ENCODE measurements around the gene ARL14EPL.

ARL14EPL gene

DNA sequence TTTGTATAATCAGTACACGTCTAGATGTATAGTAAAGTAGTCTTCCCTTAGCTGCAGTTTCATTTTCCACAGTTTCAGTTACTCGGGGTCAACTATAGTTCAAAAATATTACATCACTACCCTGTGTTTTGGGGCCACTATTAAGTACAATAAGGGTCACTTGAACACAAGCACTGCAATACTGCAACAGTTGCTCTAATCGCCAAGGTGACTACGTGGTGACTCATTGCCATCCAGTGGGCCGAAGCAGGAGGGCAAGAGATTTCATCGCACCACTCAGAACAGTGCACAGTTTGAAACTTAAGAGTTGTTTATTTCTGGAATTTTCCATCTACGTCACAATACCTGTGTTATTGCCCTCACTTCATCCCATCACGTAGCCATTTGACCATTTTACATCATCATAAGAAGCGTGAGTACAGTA is at the start of gene ARL14EPL:
Gene ARL14EPL (plus strand): TSS at position 379 of the 424 bp plus-strand sequence. CDS start 18,994 bp downstream, outside the sequence.
- no peak for DNase-seq

DNA sequence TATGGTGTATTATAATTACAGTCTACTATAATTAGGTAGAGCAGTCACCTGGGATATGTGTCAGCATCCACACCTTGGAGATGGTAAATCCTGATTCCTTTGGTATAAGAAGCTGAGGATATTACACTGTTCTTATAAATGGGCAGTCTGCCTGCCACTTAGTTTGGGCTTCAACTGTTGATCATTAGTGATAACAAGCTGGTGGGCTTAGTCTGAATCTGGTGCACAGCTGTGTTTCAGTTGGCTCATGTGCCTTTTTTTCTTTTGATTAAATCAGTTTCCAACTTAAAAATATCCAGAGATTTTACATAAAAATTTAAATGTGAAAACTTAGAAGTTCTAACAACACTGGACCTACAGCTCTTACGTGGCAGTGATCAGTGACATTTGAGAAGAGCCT is 48.8 kb upstream of the ARL14EPL start:
- no peak for DNase-seq

DNA sequence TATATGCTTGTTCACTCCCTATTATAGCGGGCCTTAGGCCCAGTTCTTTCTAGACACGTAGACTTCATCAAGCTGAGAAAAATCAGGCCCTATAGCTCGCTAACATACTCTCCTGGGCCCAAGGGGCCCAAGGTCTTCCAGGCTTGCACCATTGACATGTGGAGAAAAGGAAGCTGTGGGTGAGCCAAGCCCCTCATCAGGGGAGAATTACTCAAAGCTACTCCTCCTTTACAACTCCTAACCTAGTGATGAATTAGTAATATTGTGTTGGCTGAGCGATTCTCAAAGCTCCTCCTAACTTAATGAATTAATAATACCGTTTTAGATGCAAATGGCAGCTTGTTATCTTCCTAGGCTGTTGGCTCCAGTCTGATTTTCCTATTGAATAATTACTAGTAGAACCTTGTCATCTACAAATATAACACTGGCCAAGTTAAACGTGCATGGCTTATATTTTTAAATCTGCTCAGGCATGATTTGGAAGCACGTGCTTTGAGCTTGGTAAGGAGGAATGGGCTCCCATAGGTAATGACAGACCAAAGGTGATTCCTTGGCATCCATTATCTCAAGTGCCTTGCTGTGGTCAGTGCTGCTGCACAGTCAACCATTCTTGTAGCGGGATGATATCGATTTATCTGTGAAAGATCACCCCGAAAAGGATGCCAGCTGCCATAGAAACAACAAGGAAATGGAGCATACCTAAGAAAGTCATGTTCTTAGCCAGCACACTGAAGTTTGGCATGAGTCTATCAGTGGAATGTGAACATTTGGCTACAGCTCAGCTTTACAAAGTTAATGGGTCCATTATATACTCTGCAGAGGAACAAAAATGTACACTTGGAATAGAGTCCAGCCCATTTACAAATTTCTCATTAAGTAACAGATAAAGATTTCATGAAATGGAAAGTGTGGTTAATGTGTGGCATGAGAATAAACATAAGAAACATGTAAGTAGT is 46.2 kb upstream of the ARL14EPL start:
- no peak for DNase-seq

DNA sequence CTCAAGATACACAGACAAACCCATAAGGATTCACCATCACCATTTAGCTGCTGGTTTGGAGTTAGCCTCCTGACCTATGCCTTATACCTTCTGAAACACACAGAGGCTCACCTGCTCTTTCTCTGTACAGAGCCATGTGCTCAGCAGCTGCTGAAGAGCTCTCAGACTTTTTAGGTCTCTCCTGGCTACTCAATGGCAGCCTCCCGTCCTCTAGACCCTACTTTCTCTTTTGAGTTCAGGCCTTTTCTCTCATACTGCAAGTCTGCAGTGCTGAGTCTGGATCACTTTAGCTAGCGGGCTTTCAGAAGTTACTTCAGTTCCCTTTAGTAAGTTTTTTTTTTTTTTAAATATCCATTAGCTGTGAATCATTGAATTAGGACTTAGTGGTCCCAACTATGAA is 44.3 kb upstream of the ARL14EPL start:
- DNase-seq, result no peak

DNA sequence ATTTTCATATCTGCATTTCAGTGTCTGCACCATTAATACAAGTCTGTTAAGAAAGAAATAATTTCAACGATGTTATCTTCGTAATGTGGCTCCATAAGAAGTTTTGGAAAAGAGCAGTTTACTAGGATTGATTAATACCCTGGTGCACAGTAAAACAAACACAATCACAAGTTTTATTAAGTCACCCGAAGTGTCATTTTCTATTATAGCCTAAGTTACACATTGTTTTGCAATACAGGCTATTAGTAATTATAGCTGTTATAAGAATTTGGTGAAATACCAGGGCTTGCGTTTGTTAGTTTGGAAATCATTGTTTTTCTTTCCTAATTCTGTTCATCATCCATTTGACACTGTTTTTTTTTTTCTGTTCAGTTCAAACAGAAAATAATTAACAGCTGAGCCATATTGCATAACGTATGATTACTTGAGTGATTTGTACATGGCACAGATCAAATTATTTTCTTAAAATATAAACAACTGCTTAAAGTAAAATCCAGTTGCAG is 39.4 kb upstream of the ARL14EPL start:
- DNase-seq, result no peak

DNA sequence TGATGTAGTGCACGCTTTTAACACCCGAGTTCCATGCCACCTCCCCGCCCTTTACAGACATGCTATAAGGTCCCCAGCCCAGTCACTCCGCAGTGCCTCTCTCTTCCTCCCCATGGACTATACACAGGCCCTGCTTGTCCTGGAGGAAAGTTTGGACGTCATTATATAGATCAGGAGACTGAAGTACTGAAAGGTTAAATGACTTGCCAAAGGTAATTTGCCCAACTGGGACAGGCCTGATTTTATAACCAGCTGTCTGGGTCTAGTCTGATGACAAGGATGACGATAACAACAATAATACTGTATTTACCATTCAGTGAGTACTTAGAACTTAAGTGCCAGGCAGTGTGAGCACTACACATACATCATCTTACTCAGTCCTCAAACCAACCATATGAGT is 36.9 kb upstream of the ARL14EPL start:
- DNase-seq, result no peak

DNA sequence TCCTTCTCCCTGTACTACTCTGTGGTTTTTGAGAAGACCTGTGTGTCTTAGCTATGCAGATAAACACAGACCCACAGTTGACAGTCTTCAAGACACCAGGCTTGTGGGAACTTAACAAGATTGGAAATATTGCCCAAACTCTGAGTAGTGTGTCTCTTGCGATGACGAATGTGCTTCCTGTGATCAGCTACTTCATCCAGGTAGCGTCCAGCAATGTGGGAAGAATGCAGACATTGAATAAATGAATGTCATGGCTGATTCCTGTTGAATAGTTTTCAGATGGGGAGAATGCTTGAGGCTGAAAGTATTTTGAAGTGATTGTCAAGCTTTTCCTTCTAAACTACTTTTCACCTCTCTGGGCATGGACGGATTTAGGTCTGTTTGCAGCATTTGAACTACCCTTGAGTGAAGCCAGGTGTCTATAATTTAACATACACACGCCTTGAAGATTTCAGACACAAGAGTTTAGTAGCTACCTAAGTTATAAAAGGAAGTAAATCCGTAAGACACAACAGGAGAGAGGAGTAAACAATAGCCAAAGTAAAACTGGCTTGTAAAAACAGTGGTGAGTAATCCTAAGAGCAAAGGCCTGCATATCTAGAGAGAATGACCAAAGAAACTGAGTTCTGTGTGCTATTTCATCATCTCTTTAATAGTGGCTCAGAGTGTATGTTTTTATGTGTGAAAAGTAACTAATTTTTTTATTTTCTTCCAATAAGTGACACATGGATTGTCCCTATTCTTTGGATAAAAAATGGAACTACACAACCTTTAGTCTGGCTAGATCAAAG is 30.0 kb upstream of the ARL14EPL start:
- DNase-seq, result no peak

DNA sequence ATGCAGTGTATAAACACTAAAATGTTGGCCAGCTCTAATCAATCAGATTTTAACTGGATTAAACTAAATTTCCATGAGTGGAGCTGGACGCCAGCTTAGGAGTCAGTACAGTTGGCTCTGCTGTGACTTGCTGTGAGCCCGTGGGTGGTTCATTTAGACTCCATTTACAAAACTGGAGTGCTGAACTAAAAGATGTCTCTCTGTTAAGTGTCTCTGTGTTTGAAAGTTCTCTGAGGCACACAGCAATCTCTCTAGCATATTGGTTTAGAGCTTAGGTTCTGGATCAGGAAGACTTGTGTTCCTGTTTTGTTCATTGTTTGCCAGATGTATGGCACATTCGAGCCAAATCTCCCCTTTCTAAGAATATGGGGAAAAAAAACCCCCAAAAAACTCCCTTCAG is 28.0 kb upstream of the ARL14EPL start:
- DNase-seq, result no peak

DNA sequence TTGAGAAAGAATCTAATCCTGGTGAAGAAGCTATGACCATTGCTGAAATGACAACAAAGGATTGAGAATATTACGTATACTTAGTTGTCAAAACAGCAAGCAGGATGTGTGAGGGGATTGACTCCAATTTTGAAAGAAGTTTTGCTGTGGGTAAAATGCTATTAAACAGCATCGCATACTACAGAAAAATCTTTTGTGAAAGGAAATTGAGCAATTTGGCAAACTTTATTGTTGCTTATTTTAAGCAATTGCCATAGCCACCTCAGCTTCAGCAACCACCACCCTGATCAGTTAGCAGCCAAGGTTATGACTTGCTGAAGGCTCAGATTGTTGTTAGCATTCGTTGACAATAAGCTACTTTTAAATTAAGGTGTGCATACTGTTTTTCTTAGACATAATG is 22.5 kb upstream of the ARL14EPL start:
- DNase-seq, result no peak

DNA sequence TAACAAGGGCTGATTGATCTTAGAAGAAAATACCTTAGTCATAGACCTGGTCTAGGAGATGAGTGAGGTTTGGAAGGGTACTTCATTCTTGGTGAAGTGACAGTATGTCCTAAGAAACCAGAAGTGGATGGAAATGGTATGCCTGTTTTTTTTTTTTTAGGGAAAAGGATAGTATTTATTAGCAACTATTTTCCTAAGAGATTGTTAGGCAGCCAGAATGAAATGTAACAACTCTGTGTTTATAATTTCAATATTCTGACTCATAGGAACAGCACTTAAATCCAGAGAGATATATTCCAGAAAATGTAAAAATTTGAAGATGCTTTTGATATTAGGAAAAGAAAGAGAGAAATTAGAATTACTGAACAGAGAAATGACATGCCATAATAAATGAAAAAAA is 21.2 kb upstream of the ARL14EPL start:
- DNase-seq, result no peak

DNA sequence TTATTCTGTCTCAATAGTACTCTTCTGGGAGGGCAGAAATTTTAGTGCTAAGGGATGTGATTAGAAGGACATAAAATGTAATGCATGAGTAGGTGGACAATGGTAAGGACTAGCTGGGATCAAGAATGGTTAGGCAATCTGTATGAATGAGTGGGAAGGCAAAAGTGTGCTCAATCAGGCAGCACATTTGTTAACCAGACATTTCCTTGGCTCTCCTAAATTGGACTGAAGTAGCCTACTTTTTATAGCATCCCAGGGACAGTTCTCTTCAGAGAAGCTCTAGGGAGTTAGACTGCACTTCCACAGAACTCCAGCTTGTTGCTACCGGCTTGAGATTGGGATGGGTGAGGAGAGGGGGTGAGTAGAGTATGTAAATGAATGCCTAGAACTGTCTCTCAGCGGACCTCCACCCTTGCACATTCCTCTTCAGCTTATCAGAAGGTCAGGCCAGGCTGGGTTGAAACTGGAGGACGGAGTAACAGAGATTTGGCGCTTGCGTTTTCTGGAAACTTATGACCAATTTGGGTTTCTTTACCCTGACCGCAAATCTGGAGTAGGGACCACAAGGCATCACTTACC is 19.0 kb upstream of the ARL14EPL start:
- no peak for DNase-seq

DNA sequence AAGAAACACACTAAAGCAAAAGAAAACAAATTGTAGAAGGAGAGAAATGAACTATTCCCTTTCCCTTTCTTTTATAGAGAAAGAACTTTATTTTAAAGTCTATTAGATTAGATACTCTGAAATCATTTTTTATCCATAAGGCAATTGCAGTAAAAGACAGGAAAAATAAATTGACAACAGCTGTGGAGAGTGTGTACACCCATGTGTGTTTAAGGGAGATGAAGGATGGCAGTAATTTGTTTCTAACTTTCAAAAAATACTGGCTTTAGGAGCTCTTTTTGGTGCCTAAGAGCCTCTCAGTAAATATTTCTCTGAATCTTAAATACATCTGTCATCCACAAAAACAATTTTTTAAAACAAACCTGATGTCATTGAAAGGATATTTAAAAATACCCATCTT is 18.3 kb upstream of the ARL14EPL start:
- DNase-seq, result no peak

DNA sequence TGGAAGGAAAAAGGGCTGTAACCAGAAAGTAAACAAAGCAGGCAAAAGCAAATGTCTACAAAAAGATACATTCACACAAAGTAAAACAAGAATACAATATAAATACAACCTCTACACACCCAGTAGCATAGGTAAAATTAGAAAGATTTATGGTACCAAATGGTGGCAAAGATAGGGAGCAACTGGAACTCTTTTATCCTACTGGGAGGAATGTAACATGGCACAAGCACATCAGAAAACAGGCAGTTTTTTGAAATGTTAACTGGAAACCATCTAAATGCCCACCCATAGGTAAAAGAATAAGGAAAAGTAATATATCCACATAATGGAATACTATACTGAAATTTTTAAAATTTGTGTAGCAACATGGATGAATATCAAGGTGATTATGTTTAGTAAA is 8.7 kb upstream of the ARL14EPL start:
- DNase-seq, result no peak

DNA sequence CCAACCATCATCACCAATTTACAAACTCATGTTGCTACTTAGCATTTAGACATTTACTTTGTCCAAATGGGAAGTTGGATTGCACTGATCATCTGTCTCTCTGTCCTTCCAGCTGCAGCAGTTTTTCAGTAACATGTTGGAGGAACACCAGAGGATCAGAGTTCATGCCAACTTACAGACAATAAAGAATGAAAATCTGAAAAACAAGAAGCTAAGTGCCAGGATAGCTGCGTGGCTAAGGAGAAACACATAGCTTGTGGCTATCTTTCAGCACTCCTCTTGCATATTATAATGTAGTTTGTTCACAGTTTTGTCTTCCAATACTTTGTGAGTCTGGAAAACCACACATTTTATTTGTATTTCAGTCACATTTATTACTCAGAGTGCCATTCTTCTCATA is 6.4 kb upstream of the ARL14EPL start:
- DNase-seq, result no peak

DNA sequence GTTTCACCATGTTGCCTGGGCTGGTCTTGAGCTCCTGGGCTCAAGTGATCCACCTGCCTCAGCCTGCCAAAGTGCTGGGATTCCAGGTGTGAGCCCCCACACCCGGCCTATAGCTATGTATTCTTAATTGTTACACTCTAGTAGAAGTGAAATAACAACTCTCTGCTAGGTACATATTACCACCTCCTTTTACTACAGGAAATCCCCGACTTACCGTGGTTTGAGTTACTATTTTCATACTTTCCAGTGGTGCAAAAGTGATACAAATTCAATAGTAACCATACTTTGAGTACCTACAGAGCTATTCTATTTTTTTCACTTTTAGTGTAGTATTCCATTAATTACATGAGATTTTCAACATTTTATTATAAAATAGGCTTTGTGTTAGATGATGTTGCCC is 719 bp downstream of the ARL14EPL start:
- no peak for DNase-seq

DNA sequence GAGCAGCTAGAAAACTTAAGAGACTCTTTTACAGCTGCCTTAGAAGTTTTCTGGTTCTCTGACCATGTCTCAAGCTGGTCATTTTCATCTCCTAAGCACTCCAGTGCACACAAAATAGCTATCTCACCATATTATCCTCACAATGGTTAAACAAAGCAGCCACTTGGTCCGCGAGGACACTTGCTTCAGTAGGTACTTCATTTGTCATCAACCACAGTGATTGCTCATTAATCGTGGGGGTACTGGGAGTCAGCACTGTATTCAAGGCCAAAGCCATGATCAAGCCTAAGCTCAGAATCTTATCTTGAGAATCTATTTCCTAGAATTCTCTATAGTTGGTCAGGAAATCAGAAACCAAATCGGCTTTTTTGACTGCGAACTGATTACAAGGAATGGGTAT is 2.9 kb downstream of the ARL14EPL start:
- DNase-seq, result no peak

DNA sequence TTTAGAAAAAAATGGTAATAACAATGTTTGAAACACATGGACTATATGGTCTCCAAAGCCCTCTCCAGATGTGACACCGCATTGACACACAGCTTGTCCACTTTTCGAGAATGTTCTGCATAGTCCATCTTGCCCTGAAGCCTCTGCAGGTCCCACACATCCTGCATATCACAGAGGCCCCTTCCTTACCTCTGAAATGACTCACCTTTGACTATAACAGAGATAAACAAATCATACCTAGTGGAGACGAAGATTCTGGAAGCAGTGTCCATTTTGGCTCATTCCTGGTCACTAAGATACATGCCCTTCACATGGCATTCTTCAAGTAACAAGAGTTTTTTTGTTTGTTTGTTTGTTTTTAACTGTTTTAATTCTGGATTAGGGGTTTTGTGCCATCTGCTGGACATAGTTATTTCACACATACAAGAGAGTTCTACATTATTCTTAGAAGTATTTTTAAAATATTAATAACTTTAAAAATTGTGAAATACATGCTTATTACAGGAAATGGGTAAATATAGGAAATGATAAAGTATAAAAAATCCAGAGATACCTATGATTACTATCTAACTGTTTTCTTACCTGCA is 5.1 kb downstream of the ARL14EPL start:
- DNase-seq, result no peak

DNA sequence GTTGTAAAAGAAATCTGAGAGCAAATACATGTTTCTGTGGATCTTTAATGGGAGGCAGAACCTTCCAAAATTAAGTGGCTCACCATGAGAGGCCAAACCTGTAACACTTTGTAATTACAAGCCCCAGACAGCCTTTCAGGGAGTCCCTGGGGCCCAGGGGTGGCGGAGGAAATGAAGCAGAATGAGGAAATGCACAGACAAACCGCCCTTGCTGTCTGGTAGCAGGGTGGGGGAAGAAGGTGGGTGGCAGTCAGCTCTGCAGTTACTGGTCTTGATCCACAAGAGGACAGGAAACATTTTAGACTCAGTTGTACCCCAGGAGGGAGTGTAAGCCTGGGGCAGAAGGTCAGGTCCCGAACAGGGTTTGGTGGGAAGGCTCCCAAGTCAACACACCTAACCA is 6.5 kb downstream of the ARL14EPL start:
- no peak for DNase-seq

DNA sequence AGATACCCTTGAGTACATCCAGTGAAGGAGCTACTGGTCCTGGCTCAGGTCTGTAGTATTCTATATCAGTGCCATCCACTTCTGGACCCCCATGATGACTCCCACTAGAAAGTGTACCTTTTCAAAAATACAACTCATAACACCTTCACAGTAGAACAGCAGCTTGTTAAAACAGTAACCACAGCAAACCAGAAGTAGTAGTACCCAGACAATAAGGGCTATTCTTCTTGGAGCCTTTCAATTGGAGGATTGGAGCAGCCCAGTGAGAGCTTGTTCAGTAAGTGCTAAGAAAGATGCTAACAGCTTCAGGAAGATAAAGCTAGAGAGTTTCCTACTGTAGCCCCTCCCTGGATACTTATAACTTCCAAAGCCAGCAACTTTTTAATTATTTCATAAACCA is 10.1 kb downstream of the ARL14EPL start:
- DNase-seq, result no peak

DNA sequence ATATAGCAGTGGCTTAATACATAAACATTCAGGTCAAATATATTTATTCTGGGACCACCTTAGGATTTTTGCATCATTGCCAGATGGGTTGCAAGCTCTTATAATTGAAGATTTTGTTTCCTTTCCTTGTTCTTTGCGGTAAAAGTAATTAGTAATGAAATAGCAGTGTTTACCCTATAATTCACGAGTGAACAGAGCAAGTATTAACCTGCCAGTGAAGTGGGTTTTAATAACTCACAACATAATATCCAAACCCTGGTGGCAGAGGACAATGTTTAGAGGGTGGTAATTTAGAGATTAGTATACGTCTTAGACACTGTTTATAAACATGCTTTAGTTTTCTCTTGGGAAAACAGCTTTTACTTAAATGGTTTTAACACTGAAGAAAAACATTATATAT is 11.8 kb downstream of the ARL14EPL start:
- no peak for DNase-seq

DNA sequence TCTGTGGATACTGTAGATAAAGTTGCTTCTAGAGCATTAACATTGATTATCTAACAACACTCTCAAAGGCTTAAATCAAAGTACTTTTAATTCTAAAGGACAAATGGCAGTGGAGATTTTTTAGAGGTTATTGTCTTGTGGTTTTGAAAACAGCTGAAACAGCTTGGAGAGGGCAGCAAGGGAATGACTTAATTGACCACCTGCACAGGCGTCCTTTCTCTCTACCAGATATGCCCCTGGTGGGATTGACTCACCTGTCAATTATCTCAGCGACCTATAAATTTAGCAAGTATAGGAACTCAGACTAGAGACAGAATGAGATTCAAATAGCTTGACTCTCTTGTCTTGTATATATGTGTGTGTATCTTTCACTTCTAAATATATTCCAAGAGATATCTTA is 13.5 kb downstream of the ARL14EPL start:
- no peak for DNase-seq

DNA sequence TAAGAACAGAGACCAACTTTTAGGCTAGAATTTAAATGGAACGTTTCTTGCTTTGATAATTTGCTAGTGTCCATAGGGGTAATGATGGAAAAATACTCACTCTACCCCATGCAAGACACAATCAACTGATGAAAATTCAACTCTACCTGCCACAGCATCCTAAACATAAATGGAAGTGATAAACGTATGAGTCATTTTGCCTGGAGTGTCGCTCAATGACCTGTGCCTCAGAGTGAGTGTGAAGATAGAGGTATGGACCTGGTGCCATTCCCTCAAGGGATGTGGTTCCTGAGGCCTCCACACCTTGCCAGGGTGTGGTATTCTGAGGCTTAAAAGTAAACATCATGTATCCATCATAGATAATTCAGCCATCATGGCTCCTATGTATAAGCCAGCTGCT is 14.0 kb downstream of the ARL14EPL start:
- DNase-seq, result no peak

DNA sequence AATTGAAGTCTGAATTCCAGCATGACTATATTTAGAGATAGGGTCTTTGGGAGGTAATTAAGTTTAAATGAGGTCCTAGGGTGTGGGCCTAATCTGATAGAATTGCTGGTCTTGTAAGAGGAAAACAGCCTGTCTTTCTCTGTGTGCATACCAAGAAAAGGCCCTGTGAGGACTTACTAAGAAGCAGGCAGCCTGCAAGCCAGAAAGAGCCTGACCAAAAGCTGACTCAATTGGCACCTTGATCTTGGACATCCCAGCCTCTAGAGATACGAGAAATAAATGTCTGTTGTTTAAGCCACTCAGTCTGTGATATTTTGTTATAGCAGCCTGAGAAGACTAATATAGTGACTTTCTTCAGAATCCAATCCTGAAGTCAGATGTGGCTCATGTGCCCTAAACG is 14.6 kb downstream of the ARL14EPL start:
- DNase-seq, result no peak

Data from DMS153 (cell line).